Measurements from ENCODE around the gene STXBP1. TPM values are rescaled to one million over a fixed set of nuclear protein-coding genes. Genes with fewer than 3 reads are reported as not detected.

Gene STXBP1
- total RNA-seq, 2 donors from 2014 or later = 66.2 to 87.3 TPM

DNA sequence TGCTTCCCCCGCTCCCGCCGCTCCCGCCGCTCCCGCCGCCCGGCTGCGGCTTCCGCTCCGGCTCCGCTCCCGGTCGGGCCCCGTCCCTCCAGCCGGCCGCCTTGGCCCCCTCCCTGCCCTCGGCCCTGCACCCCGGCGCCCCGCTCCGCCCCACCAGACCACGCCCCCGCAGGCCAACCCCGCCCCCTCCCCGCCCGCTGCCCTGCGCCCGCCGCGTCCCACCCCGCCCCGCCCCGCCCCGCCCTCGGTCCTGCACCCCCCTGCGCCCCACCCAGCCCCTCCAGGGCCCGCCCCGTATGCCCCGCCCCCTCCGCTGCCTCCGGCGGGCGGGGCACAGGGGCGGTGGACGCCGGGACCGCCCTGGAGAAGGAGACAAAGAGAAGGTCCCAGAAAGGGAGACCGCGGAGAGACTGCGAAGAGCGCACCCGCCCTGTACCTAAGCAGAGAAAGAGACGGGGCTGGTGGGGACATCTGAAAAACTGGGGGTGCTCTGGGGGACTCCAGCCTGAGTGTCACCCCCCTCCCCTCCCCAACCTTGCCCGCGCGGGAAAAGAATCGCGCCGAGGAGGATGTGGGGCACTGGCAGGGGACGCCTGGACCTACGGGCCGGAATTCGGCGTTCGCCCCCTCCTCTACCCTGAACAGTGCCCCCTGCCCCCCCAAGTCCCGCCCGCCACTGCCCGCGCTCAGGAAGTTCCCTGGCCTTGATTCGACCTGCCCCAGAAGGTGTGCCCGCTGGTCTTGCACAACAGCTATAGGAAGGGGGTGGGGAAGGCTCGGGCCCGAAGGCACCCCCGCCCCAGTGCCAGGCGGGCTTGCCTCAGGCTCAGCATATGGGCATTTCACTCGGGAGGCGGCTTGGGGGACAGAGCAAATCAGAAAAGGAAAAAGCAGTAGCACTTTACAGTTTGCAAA, 42.8 kb upstream of the STXBP1 start:
- DNase-seq (ENCODE audit: low spot score) (no peak), ATAC-seq (ENCODE audit: insufficient number of reproducible peaks, low FRiP score, low read depth) (peak; percentile 35)
- Histone ChIP-seq H3K4me3 (peak overlapping the region; percentile 74), H3K4me1 (ENCODE audit: control insufficient read depth in 1 of 2, low read depth in 2 of 2) (peaks cover 31 to 56% of the 10 kb centered on the region in 2 donors), H3K27ac (peak overlapping the region; percentile 92 to 94), H3K9me3 (no peaks in the 10 kb centered on the region), H3K27me3 (replicated peaks; ENCODE audit: insufficient read depth) (no peaks in the 10 kb centered on the region), H3K36me3 (no peaks in the 10 kb centered on the region)
- TF ChIP-seq, protein P1, sequence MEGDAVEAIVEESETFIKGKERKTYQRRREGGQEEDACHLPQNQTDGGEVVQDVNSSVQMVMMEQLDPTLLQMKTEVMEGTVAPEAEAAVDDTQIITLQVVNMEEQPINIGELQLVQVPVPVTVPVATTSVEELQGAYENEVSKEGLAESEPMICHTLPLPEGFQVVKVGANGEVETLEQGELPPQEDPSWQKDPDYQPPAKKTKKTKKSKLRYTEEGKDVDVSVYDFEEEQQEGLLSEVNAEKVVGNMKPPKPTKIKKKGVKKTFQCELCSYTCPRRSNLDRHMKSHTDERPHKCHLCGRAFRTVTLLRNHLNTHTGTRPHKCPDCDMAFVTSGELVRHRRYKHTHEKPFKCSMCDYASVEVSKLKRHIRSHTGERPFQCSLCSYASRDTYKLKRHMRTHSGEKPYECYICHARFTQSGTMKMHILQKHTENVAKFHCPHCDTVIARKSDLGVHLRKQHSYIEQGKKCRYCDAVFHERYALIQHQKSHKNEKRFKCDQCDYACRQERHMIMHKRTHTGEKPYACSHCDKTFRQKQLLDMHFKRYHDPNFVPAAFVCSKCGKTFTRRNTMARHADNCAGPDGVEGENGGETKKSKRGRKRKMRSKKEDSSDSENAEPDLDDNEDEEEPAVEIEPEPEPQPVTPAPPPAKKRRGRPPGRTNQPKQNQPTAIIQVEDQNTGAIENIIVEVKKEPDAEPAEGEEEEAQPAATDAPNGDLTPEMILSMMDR (IDR thresholded peaks at IDR 0.05) = no peak

DNA sequence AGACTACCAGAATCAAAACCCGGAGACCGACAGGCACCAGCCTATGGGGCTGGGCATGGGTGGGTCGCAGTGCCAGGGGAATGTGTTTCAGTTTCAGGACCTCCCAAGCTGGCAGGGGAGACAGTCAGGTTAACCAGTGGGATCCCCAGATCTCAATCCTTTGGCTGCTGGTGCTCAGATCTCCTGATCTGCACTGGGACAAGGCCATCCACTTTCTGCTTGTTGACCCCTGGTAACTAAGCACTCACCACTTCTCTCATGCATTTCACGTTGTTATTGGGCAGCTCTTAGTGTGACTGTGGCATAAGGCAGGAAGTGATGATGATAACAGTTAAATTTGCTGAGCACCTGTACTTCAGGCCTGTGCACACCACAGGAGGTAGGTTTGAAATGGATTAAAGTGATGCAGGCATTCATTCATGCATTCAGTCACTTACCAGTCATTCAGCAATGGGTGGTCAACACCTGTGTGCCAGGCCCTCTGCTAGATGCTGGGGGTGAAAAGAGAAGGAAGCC, 42.1 kb upstream of the STXBP1 start:
- TF ChIP-seq, protein P1 (IDR thresholded peaks at IDR 0.05) = no peak
- Histone ChIP-seq H3K9me3 (no peaks in the 10 kb centered on the region), H3K27ac (peak overlapping the region; percentile 92 to 94), H3K4me1 (ENCODE audit: control insufficient read depth in 1 of 2, low read depth in 2 of 2) (peaks cover 38 to 63% of the 10 kb centered on the region in 2 donors), H3K27me3 (replicated peaks; ENCODE audit: insufficient read depth) (no peaks in the 10 kb centered on the region), H3K4me3 (peak overlapping the region; percentile 74), H3K36me3 (no peaks in the 10 kb centered on the region)
- DNase-seq (ENCODE audit: low spot score) = no peak
- no peak for ATAC-seq (ENCODE audit: insufficient number of reproducible peaks, low FRiP score, low read depth)

DNA sequence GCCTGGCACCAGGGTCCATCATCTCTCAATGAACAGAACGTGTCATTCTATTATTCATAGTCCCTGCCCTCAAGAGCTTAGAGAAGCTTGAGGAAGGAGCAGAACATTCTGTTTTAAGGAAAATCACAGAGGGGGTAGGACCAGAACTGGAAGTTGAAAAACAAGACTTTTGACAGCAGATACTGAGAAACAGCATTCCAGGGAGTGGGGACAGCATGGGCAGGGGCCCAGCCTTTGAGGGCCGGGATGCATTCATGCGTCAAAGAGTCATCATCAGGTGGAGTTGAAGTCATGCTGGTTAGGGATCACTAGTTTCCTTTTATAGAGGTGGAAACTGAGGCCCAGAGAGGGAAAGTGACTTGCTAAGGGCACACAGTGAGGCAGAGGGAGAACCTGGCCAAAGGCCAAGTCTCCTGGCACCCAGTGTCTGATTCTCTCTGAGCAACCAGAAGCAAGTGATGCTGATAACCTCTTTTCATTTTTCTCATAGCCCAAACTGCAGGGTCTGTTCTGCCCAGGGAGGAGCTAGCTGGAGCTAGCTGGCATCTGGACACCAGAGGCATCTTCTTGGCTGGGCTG, 41.5 kb upstream of the STXBP1 start:
- no peaks in the 10 kb centered on the region for H3K36me3 ChIP-seq
- peaks cover 40 to 67% of the 10 kb centered on the region in 2 donors for H3K4me1 ChIP-seq (ENCODE audit: control insufficient read depth in 1 of 2, low read depth in 2 of 2)
- H3K4me3 ChIP-seq = no peak overlapping the region
- ATAC-seq (ENCODE audit: insufficient number of reproducible peaks, low FRiP score, low read depth) (no peak), DNase-seq (ENCODE audit: low spot score) (no peak)
- TF ChIP-seq, protein P1 (IDR thresholded peaks at IDR 0.05) = no peak
- H3K27me3 ChIP-seq (replicated peaks; ENCODE audit: insufficient read depth) = no peaks in the 10 kb centered on the region
- H3K27ac ChIP-seq = peak overlapping the region; percentile 92 to 94
- no peaks in the 10 kb centered on the region for H3K9me3 ChIP-seq

DNA sequence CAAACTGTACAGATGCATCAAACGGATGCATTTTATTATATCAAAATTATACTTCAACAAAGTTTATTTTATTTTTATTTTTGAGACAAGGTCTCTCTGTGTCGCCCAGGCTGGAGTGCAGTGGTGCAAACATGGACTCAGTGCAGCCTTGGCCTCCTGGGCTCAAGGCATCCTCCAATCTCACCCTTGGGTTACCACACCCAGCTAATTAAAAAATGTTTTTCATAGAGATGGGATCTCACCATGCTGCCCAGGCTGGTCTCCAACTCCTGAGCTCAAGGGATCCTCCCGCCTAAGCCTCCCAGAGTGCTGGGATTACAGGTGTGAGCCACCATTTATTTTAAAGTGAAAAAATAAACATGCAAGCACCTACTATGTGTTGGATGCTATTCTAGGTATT, 40.1 kb upstream of the STXBP1 start:
- no peaks in the 10 kb centered on the region for H3K36me3 ChIP-seq
- DNase-seq (ENCODE audit: low spot score) (no peak), ATAC-seq (ENCODE audit: insufficient number of reproducible peaks, low FRiP score, low read depth) (no peak)
- peaks cover 32 to 53% of the 10 kb centered on the region in 2 donors for H3K4me1 ChIP-seq (ENCODE audit: control insufficient read depth in 1 of 2, low read depth in 2 of 2)
- no peaks in the 10 kb centered on the region for H3K9me3 ChIP-seq
- no peaks in the 10 kb centered on the region for H3K27me3 ChIP-seq (replicated peaks; ENCODE audit: insufficient read depth)
- TF ChIP-seq, protein P1 (IDR thresholded peaks at IDR 0.05) = no peak
- no peak overlapping the region for H3K4me3 ChIP-seq
- no peak overlapping the region for H3K27ac ChIP-seq

Measured in thoracic aorta (tissue), 2 donors.